HPDE6-E6E7 (cell line): ENCODE measurements around the gene SLCO3A1.

Experiments used
- DNase-seq: peaks from one replicate; pipeline ENCODE4 v3.0.0; 2011; ENCODE audit warnings: missing footprints; ENCODE audit errors: extremely low spot score

The SLCO3A1 gene

GRCh38 chr15:91853511-91853947, at the start of gene SLCO3A1:
Gene SLCO3A1, plus strand, starts transcription at chr15:91853708.
- peak; percentile 54 for DNase-seq

GRCh38 chr15:91807122-91807521, 46.4 kb upstream of the SLCO3A1 start:
- DNase-seq, result no peak

GRCh38 chr15:91813924-91814323, 39.6 kb upstream of the SLCO3A1 start:
- no peak for DNase-seq

GRCh38 chr15:91816942-91817341, 36.6 kb upstream of the SLCO3A1 start:
- DNase-seq, result no peak

GRCh38 chr15:91821458-91821857, 32.0 kb upstream of the SLCO3A1 start:
- DNase-seq, result no peak

DNA sequence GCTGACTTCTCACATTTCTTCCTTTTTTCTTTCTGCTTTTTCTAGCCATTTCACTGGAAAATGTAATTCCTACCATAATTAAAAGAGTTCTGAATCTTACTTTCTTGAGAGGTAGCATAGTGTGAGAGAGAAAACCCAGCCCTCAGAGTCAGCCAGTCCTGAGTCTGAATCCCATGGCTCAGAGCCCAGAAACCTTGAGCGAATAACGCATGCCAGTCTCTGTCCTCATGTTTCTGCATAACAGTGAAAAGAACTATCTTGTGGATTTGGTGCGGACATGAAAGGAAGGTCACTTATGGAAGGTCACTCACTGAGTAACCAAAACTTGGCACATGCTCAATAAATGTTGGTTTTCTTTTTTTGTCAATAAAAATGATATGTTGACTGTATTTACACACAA, 29.3 kb upstream of the SLCO3A1 start:
- no peak for DNase-seq

- no peak for DNase-seq
These were observed 27.1 kb upstream of the SLCO3A1 start for GRCh38 chr15:91826443-91826842.

DNA sequence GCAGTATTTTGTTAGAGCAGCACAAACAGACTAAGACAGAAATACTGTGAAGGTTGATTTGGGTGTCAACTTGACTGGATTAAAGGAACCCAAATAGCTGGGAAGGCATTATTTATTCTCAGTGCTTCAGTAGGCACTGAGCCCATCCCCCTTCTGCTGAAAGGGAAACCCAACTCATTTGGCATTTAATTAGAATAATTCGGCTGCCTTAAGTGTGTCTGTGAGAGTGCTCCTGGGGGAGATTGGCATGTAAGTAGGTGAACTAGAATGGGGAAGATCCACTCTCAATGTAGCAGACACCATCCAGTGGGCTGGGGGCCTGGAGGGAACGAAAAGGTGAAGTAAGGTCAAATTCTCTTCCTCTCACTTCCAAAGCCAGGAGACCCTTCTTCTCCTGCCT, 20.5 kb upstream of the SLCO3A1 start:
- no peak for DNase-seq

DNA sequence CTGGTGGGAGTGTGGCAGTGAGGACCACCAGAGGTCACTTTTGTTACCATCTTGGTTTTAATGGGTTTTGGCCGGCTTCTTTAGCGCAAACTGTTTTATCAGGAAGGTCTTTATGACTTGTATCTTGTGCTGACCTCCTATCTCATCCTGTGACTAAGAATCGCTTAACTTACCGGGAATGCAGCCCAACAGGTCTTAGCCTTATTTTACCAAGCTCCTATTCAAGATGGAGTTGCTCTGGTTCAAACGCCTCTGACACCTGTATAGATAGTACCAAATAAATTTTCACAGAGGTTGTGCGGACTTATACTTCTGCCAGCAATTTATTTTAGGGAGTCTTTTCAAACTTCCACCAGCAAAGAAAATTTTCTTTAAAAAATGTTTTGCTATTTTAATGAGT, 13.6 kb upstream of the SLCO3A1 start:
- DNase-seq, result no peak

DNA sequence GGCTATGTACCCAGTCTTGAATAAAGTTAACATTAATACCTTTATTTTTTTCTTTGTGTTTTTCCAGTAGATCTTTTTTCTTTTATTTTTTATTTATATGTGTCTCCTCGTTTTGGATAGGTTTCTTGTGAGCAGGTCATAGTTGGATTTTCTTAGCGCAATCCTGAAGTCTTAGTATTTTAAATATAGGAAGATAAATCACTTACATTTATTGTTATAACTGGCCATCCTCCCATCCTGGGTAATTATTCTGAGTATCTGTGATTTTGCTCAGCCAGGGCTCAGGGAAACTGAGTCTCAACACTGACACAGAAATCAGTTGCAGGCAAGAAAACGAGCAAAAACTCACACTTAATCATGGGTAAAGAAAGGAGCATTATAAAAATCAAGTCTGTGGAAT, 11.6 kb upstream of the SLCO3A1 start:
- no peak for DNase-seq

GRCh38 chr15:91844341-91844740, 9.2 kb upstream of the SLCO3A1 start:
- DNase-seq, result no peak

DNA sequence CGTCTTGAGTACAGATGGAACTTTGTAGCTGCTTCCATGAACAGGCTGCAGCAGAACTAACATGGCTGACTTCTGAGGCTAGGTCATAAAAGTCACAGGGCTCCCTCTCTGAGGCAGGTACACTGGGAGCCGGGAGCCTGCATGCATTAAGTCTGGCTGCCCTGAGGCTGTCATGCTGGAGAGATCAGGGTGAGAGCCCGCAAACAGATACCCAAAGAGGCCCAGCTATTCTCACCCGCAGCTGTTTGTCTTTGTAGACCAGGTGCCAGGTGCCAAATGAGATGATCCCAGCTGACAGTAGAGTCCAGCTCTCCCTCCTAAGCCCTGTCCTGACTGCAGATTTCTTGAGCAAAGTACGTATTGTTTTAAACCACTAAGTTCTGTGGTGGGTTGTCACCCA, 8.6 kb upstream of the SLCO3A1 start:
- DNase-seq, result no peak

DNA sequence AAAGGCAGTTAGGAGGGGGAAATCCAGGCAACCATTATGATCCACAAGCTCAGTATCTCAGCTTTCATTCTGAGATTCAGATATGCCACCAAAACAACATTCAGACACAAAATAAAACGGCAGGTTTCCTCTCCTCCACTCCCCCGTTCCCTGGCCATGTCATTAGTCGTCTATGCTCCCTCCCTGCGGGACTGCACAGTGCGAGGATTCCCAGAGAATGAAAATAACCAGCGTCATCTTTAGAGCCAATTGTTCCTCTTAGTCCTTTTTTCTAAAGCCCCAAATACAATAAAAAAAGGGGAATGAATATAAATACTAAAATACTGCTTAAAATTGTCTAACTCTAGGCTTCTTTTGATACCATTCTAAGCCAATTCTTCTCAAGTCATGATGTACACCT, 7.8 kb upstream of the SLCO3A1 start:
- DNase-seq, result no peak

DNA sequence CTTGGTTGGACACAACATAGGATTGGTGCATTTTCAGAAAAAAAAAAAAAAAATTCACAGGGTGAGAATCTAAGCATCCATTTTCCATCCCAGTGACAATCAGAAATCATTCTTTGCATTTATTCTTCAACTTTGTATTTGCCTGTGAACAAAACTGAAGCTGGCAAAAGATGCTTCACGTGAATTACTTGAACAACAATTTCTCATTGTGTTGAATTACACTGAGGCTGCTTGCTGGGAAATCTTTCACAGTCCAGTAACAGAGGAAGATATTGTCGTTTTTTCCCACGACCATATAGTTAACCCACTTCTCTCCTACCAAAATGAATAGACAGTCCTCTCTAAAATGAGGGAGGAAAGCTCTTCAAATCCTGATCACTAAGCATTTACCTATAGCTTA, 4.3 kb upstream of the SLCO3A1 start:
- no peak for DNase-seq

DNA sequence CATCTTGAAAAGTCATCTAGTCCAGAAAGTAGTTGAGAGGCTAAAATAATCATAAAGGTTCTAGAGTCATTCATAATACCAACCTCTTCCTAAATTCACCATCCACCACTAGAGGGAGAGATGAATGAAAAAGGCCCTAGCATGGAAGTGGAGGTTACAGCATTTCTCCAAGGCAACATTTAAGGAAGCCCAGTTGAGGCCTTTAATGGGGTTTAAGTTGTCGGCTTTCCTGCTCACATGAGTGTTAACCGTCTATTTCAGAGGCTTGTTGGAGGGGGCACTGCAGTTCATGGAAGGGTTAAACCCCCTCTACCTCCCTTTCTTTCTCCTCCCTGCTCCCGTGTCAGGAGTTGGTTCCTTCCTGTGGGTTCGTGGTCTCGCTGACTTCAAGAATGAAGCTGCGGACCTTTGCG, 3.8 kb upstream of the SLCO3A1 start:
- DNase-seq, result no peak

DNA sequence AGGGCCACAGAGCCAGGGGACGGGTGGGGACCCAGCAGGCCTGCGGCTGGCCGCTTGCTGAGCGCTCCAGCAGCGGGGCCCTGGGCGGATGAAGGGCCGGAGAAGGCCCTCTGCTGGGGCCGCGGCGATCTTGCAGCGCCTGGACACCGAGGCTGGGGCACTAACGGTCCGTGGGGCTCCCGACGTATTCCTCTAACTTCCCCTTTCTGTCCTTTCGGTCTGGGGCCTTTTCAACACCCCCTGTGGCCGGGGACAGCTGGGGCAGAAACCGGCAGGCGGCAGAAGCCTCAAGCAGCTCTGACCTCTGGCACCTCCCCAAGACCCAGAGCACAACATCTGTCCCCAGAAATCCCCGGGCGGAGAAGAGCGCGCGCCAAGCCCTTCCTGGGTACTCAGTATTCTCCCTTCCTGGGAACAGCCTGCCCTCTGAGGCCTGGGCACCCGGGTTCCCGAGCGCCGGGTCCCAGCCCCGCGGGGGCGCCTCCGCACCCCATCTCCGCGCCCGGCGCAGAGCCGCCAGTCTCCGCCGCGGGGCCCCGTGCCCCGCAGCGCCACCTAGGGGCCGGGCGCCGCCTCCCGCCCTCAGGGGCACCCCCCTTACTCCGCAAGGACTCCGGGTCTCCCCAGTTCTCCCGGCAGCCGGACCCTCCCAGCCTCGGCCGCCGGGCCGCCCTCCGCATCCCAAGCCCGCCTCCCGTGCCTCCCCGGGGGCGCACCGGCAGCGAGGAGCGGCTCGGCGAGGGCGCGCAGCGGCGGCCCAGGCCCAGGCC, 582 bp upstream of the SLCO3A1 start:
- DNase-seq, result peak; percentile 61

DNA sequence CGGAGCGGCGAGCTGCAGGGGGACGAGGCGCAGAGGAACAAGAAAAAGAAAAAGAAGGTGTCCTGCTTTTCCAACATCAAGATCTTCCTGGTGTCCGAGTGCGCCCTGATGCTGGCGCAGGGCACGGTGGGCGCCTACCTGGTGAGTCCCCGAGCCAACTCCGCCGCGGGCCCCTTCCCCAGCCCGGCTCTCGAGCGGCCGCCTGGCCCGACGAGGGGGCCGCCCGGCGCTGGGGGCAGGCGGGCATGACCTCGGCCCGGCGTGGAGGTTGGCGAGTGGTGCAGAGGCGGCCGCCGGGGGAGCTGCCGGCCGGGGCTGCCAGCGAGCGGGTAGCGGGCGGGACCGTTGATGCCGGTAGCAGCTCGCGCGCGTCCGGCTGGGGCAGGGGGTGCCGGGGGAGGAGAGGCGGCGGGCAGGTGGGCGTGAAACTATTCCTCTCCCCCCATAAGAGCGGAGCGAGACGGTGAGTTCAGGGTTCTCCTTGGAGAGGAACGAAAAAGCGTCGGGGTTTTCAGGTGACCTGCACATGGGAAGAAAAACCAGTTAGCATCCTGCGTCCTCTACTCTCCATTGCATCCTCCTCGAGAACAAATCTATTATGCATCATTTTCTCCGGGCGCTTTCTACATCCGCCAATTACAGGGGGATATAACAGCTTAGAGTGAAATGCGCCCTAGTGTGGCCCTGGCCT, 585 bp downstream of the SLCO3A1 start:
- no peak for DNase-seq

GRCh38 chr15:91854639-91854990, 1.1 kb downstream of the SLCO3A1 start:
- DNase-seq, result no peak

- DNase-seq, result no peak
These were observed 1.7 kb downstream of the SLCO3A1 start for GRCh38 chr15:91855241-91855640.

- DNase-seq, result peak; percentile 49
These were observed 2.4 kb downstream of the SLCO3A1 start for GRCh38 chr15:91855684-91856489.

DNA sequence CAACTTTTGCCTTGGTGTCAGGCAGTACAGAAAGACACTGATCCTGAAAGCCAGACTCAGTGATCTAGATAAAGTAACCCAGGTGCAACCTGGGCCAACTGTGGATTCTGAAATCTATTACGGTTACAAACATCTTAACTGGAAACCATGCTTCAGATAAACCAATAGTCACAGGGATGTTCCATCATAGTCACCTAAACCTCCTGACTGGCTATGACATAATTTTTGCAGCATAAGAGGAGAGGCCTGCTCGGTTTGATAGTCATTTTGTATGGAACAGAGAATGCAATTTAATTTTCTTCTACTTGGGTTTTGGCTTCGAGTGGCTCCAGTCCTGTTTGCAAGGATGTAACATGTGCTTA, 3.7 kb downstream of the SLCO3A1 start:
- DNase-seq, result no peak

DNA sequence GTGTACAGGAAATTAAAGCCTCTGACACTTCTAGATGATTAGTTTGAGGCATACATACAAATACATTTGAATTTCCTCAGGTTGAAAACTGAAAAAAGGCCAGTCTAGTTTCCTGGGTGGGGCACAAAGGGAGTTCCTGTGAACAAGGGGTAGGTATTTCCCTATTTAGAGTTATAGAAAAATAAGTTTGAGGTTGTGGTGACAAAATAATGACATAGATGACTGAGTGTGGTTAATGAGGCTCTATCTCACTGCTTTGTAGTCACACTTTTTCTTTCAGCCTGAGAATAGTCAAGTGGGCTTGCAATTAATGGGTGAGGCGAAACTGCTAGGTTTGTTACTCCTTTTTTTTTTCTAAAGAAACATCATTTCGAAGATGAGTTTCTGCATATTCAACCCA, 4.3 kb downstream of the SLCO3A1 start:
- DNase-seq, result no peak

DNA sequence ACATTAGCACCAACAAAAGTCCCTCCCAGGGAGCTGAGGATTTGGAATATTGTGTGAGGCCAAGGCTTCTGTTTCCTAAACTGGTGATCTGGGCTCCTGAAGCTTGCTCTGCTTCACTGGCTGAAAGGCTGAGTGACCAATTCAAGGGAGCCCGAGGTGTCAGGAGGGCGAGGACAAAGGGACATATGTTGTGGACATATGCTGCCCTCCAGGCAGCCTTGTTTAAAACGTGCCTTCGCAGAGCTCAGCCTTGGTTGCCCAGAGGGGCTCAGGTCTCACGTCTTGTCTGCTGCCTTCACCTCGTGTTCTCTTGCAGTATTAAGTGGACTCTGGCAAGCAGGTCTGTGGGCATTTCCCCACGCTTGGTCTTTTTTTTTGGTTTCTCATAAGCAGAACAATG, 7.0 kb downstream of the SLCO3A1 start:
- no peak for DNase-seq
